ENCODE measurements around the gene CDH4.

GRCh38 chr20:61909821-61910220 is 657.8 kb downstream of the CDH4 start:
- TF ChIP-seq CTCF (conservative IDR thresholded peaks at IDR 0.05) (no peak), EZH2 (IDR thresholded peaks at IDR 0.05; ENCODE audit: low read depth) (no peak)
